LoVo (cell line): ENCODE results near the gene NAXE.
A peak's percentile ranks its signal among the peaks of the same experiment; 100 is the strongest.
"Not testable (repeated sequence)": the region's sequence is repeated elsewhere in the genome, so short reads cannot be mapped to it uniquely, and the experiment has no call there.

Experiments used
- DNase-seq: peaks from one replicate; pipeline ENCODE4 v3.0.0-alpha.2; 2016; ENCODE audit warnings: low spot score

NAXE gene

GRCh38 chr1:156593661-156593989, 2.0 kb downstream of the NAXE start:
- no peak for DNase-seq

- no peak for DNase-seq
Observed at GRCh38 chr1:156594190-156594589, 2.6 kb downstream of the NAXE start.

- no peak for DNase-seq
Observed at GRCh38 chr1:156595016-156595415, 3.4 kb downstream of the NAXE start.

GRCh38 chr1:156596426-156596825, 4.8 kb downstream of the NAXE start:
- no peak for DNase-seq

- DNase-seq, result no peak
Observed at GRCh38 chr1:156598125-156598524, 6.5 kb downstream of the NAXE start.

- DNase-seq, result no peak
Observed at GRCh38 chr1:156598731-156599432, 7.3 kb downstream of the NAXE start.

- DNase-seq, result no peak
Observed at GRCh38 chr1:156599811-156600210, 8.2 kb downstream of the NAXE start.

GRCh38 chr1:156600733-156601121, 9.2 kb downstream of the NAXE start:
- DNase-seq, result no peak

- DNase-seq, result peak; percentile 80
Observed at GRCh38 chr1:156601122-156601830, 9.7 kb downstream of the NAXE start, which contains the start of gene GPATCH4. GPATCH4 (minus strand) TSS chr1:156601479.

GRCh38 chr1:156601892-156602291, 10.3 kb downstream of the NAXE start:
- DNase-seq, result no peak

GRCh38 chr1:156602557-156602993, 11.0 kb downstream of the NAXE start:
- DNase-seq, result no peak

GRCh38 chr1:156607344-156607743, 15.8 kb downstream of the NAXE start:
- not testable (repeated sequence) for DNase-seq

- peak; percentile 81 for DNase-seq
Observed at GRCh38 chr1:156608036-156608674, 16.6 kb downstream of the NAXE start.

- DNase-seq, result peak; percentile 31
Observed at GRCh38 chr1:156608981-156609380, 17.4 kb downstream of the NAXE start.

GRCh38 chr1:156610072-156610471, 18.5 kb downstream of the NAXE start:
- not testable (repeated sequence) for DNase-seq

GRCh38 chr1:156612666-156613065, 21.1 kb downstream of the NAXE start:
- no peak for DNase-seq

GRCh38 chr1:156615946-156616345, 24.4 kb downstream of the NAXE start:
- DNase-seq, result no peak

GRCh38 chr1:156616463-156616862, 24.9 kb downstream of the NAXE start:
- no peak for DNase-seq

GRCh38 chr1:156618853-156619581, 27.4 kb downstream of the NAXE start, which contains the start of gene HAPLN2:
HAPLN2 (plus strand) TSS chr1:156619415; CDS start chr1:156623491, 4,076 bp downstream.
- no peak for DNase-seq

- no peak for DNase-seq
Observed at GRCh38 chr1:156619582-156619955, 28.0 kb downstream of the NAXE start.

- DNase-seq, result no peak
Observed at GRCh38 chr1:156622581-156623297, 31.2 kb downstream of the NAXE start.
